HCT116 (cell line): ENCODE results near the gene CRISPLD2. TPM values are rescaled to one million over a fixed set of nuclear protein-coding genes. Genes with fewer than 3 reads are reported as not detected.

Source experiments
- ATAC-seq: fragments of 200-7000 bp; cut with Tn5 transposase; 2 replicates; pipeline ENCODE4 v1.9.1; 2020; ENCODE audit warnings: mild to moderate bottlenecking, moderate library complexity
- BruUV-seq: library from RNA; stranded (reverse); fragments of 400-500 nt; replicated peaks from 2 replicates; lab custom pipeline; 2021; lab: Mats Ljungman, UMichigan
- CTCF ChIA-PET: fragments of 300-600 bp; sonication (Branson Sonifier 250); formaldehyde crosslinking; loops from one replicate; lab custom pipeline; 2021; ENCODE audit warnings: antibody characterized with exemption; lab: Charles Lee
- POLR2A ChIA-PET: fragments of 300-600, 350-600 bp; sonication (Branson Sonifier 250); formaldehyde crosslinking; loops from one replicate; lab custom pipeline; 2021; ENCODE audit warnings: antibody characterized with exemption; lab: Charles Lee
- RAD21 ChIA-PET, 2 experiments: fragments of 300-600 bp; sonication (Branson Sonifier 250); formaldehyde crosslinking; loops; one replicate each; lab custom pipeline; 2023; ENCODE audit warnings: low total read pairs in 2 of 2; ENCODE audit not compliant: uncharacterized antibody in 2 of 2, unreplicated experiment in 2 of 2, low non-redundant PET in 1 of 2; lab: Charles Lee
- DNase-seq: peaks from one replicate; pipeline ENCODE4 v3.0.0-alpha.2; 2010; ENCODE audit warnings: low read depth, low spot score
- H2AFZ ChIP-seq: fragments of 200-600 bp; shearing (Covaris generic), sonication (generic); 2 replicates; pipeline ENCODE4 v1.6.1; 2017; ENCODE audit warnings: low read depth, mixed run types, mixed read lengths, antibody characterized with exemption, low read length; ENCODE audit not compliant: poor library complexity, severe bottlenecking
- H3K27ac ChIP-seq: 2 replicates; pipeline ENCODE4 v1.5.1; 2012; ENCODE audit warnings: low read depth, low read length
- H3K27me3 ChIP-seq: fragments of 200-600 bp; sonication (generic); 2 replicates; pipeline ENCODE4 v1.6.1; 2016; ENCODE audit warnings: mixed run types, low read length, mixed read lengths; ENCODE audit not compliant: insufficient read depth
- H3K36me3 ChIP-seq, 2 experiments: fragments of 200-500 bp in 1 of 2; fragments of 200-600 bp in 1 of 2; sonication (Bioruptor generic) in 1 of 2; sonication (generic) in 1 of 2; 2 replicates each; pipeline versions ENCODE4 v1.5.1 to v1.6.1; 2014 to 2016; ENCODE audit warnings: low read length in 2 of 2, inconsistent platforms in 1 of 2, mixed read lengths in 1 of 2, mixed run types in 1 of 2; ENCODE audit not compliant: insufficient read depth in 2 of 2, control insufficient read depth in 1 of 2
- H3K4me1 ChIP-seq, 2 experiments: fragments of 200-600 bp in 1 of 2; sonication (generic) in 1 of 2; 2 replicates each; pipeline versions ENCODE4 v1.5.1 to v1.6.1; 2012 to 2017; ENCODE audit warnings: low read length in 2 of 2, inconsistent platforms in 1 of 2, mild to moderate bottlenecking in 1 of 2, mixed read lengths in 1 of 2, mixed run types in 1 of 2, moderate library complexity in 1 of 2; ENCODE audit not compliant: insufficient read depth in 2 of 2, control insufficient read depth in 1 of 2
- H3K4me2 ChIP-seq: fragments of 200-600 bp; sonication (generic); 2 replicates; pipeline ENCODE4 v1.6.1; 2017; ENCODE audit warnings: mixed run types, low read length, mixed read lengths
- H3K4me3 ChIP-seq, 2 experiments: fragments of 200-600 bp in 1 of 2; sonication (generic) in 1 of 2; replicated peaks in 1 of 2; 2 replicates each; pipeline ENCODE4 v1.5.1; 2011 to 2016; ENCODE audit warnings: low read length in 2 of 2, control low read depth in 1 of 2, low read depth in 1 of 2, mild to moderate bottlenecking in 1 of 2, mixed read lengths in 1 of 2, mixed run types in 1 of 2
- H3K79me2 ChIP-seq: fragments of 200-600 bp; sonication (generic); 2 replicates; pipeline ENCODE4 v1.6.1; 2017; ENCODE audit warnings: mild to moderate bottlenecking, mixed run types, low read length, moderate library complexity, mixed read lengths; ENCODE audit not compliant: insufficient read depth
- H3K9ac ChIP-seq: fragments of 200-600 bp; sonication (generic); 2 replicates; pipeline ENCODE4 v1.6.1; 2016; ENCODE audit warnings: low read length, mixed read lengths
- H3K9me2 ChIP-seq: fragments of 200-600 bp; sonication (generic), shearing (Covaris generic); 2 replicates; pipeline ENCODE4 v1.6.1; 2017; ENCODE audit warnings: mixed run types, mild to moderate bottlenecking, moderate library complexity; ENCODE audit not compliant: insufficient read depth
- H3K9me3 ChIP-seq, 2 experiments: fragments of 200-500 bp in 1 of 2; fragments of 200-600 bp in 1 of 2; sonication (Bioruptor generic) in 1 of 2; sonication (generic) in 1 of 2; 2 replicates each; pipeline ENCODE4 v1.6.1; 2014 to 2017; ENCODE audit warnings: low read length in 2 of 2, mixed read lengths in 2 of 2, inconsistent platforms in 1 of 2, low read depth in 1 of 2, mild to moderate bottlenecking in 1 of 2, mixed run types in 1 of 2, moderate library complexity in 1 of 2; ENCODE audit not compliant: control insufficient read depth in 1 of 2, insufficient read depth in 1 of 2
- H4K20me1 ChIP-seq: fragments of 200-600 bp; sonication (generic), shearing (Covaris generic); 2 replicates; pipeline ENCODE4 v1.6.1; 2017; ENCODE audit warnings: mixed run types, mild to moderate bottlenecking, moderate library complexity; ENCODE audit not compliant: insufficient read depth
- ATF3 ChIP-seq: IDR thresholded peaks from 2 replicates; pipeline ENCODE4 v1.6.1; 2012
- CBX3 ChIP-seq: IDR thresholded peaks from 2 replicates; pipeline ENCODE4 v1.6.1; 2012; ENCODE audit warnings: low read depth
- CEBPB ChIP-seq: IDR thresholded peaks from 2 replicates; pipeline ENCODE4 v1.6.1; 2012; ENCODE audit warnings: low read depth
- EGR1 ChIP-seq: IDR thresholded peaks from 2 replicates; pipeline ENCODE4 v1.6.1; 2012; ENCODE audit warnings: low read depth
- EZH2phosphoT487 ChIP-seq: fragments of 200-600 bp; IDR thresholded peaks from 2 replicates; pipeline ENCODE4 v1.6.1; 2018; ENCODE audit warnings: antibody characterized with exemption, borderline replicate concordance
- FOSL1 ChIP-seq: IDR thresholded peaks from 2 replicates; pipeline ENCODE4 v1.6.1; 2012; ENCODE audit warnings: low read depth
- JUND ChIP-seq: IDR thresholded peaks from 2 replicates; pipeline ENCODE4 v1.6.1; 2012
- MAX ChIP-seq: IDR thresholded peaks from 2 replicates; pipeline ENCODE4 v1.6.1; 2012
- REST ChIP-seq: IDR thresholded peaks from 2 replicates; pipeline ENCODE4 v1.6.1; 2012; ENCODE audit warnings: low read depth
- SIN3A ChIP-seq: IDR thresholded peaks from 2 replicates; pipeline ENCODE4 v1.6.1; 2012; ENCODE audit warnings: low read depth
- SRF ChIP-seq: IDR thresholded peaks from 2 replicates; pipeline ENCODE4 v1.6.1; 2012; ENCODE audit warnings: low read depth
- YY1 ChIP-seq: IDR thresholded peaks from 2 replicates; pipeline ENCODE4 v1.6.1; 2011; ENCODE audit warnings: low read length, low read depth, moderate library complexity, mild to moderate bottlenecking; ENCODE audit not compliant: insufficient replicate concordance; ENCODE audit errors: extremely low read depth
- ZBTB33 ChIP-seq: IDR thresholded peaks from 2 replicates; pipeline ENCODE4 v1.6.1; 2011; ENCODE audit warnings: mild to moderate bottlenecking, low read length, moderate library complexity; ENCODE audit not compliant: insufficient replicate concordance; ENCODE audit errors: extremely low read depth
- ZFX ChIP-seq: fragments of 450-650 bp; IDR thresholded peaks from 2 replicates; pipeline ENCODE4 v1.6.1; 2017
- ZNF274 ChIP-seq: fragments of 200-500 bp; sonication (Bioruptor generic); IDR thresholded peaks from 2 replicates; pipeline ENCODE4 v1.6.1; 2014; ENCODE audit warnings: mild to moderate bottlenecking, low read depth, low read length, inconsistent platforms
- intact Hi-C: fragments of 100-400 bp; cut with micrococcal nuclease; formaldehyde crosslinking; loops from 2 replicates; pipeline ENCODE4 v1.10.0; 2022
- total RNA-seq: library from RNA; stranded (reverse); gene quantifications from one replicate; pipeline ENCODE4 v1.2.1, GENCODE V29; 2021; ENCODE audit not compliant: unreplicated experiment

The CRISPLD2 gene
- total RNA-seq, 1 experiment from 2014 or later, result 4.6 TPM

GRCh38 chr16:84933774-84934631 is 114.2 kb downstream of the CRISPLD2 start:
- no peaks in the 10 kb centered on the region for H3K79me2 ChIP-seq
- ATAC-seq (no peak), DNase-seq (no peak)
- ChIA-PET POLR2A (no interaction called here), CTCF (interaction anchor here (0.7 kb wide), 1 partner anchor 153 kb away, joined by 3 read pairs; no protein-coding TSS in a partner anchor), RAD21 (no interaction called here)
- H3K27me3 ChIP-seq, result no peaks in the 10 kb centered on the region
- no peak overlapping the region for H3K4me2 ChIP-seq
- no peak for TF ChIP-seq YY1
- no peak for TF ChIP-seq EGR1
- TF ChIP-seq EZH2phosphoT487, result no peak
- no peak for TF ChIP-seq FOSL1
- no peak for TF ChIP-seq CBX3
- TF ChIP-seq CEBPB, result no peak
- TF ChIP-seq ZFX, result no peak
- TF ChIP-seq ATF3, result no peak
- TF ChIP-seq SRF, result no peak
- TF ChIP-seq ZNF274, result no peak
- no peak for TF ChIP-seq ZBTB33
- TF ChIP-seq REST, result no peak
- no peak for TF ChIP-seq SIN3A
- TF ChIP-seq JUND, result no peak
- TF ChIP-seq MAX, result no peak
- no TSS peak for BruUV-seq
- H3K27ac ChIP-seq, result no peak overlapping the region
- intact Hi-C loops, result loop anchor here (10.0 kb wide), 1 partner anchor 301 kb away; no protein-coding TSS in a partner anchor
- H3K9ac ChIP-seq, result no peak overlapping the region
- no peaks in the 10 kb centered on the region for H3K36me3 ChIP-seq
- H3K9me3 ChIP-seq, result no peaks in the 10 kb centered on the region
- no peak overlapping the region for H3K4me3 ChIP-seq
- H2AFZ ChIP-seq, result no peak overlapping the region
- no peaks in the 10 kb centered on the region for H4K20me1 ChIP-seq
- no peaks in the 10 kb centered on the region for H3K9me2 ChIP-seq
- peaks cover 0 to 3% of the 10 kb centered on the region in 2 experiments; a peak in 1 of 4 replicates for H3K4me1 ChIP-seq
